Naive B cell (primary cell): ENCODE results near the gene HES3. TPM values are rescaled to one million over a fixed set of nuclear protein-coding genes. Genes with fewer than 3 reads are reported as not detected.
"Not testable (repeated sequence)": the region's sequence is repeated elsewhere in the genome, so short reads cannot be mapped to it uniquely, and the experiment has no call there.

Experiments
- ATAC-seq, 2 donors: fragments of 150-1000 bp; cut with Tn5 transposase; 2 replicates each; pipeline ENCODE4 v1.10.0; 2021; ENCODE audit warnings: low read depth in 2 of 2, mild to moderate bottlenecking in 2 of 2, moderate library complexity in 2 of 2
- DNase-seq: peaks from one replicate; pipeline ENCODE4 v3.0.0; 2022
- H3K27ac Mint-ChIP-seq, 6 donors: one replicate each; pipeline ENCODE4 v1.8.0; 2020 to 2022; ENCODE audit warnings: mild to moderate bottlenecking in 6 of 6, mixed read lengths in 6 of 6, moderate library complexity in 5 of 6, inconsistent platforms in 2 of 6
- H3K27me3 Mint-ChIP-seq, 3 donors: one replicate each; pipeline ENCODE4 v1.8.0; 2021 to 2022; ENCODE audit warnings: mixed read lengths in 3 of 3, mild to moderate bottlenecking in 1 of 3
- H3K36me3 Mint-ChIP-seq, 2 donors: one replicate each; pipeline ENCODE4 v1.8.0; 2020 to 2022; ENCODE audit warnings: mixed read lengths in 2 of 2, inconsistent platforms in 1 of 2, mild to moderate bottlenecking in 1 of 2
- H3K4me1 Mint-ChIP-seq, 3 donors: one replicate each; pipeline ENCODE4 v1.8.0; 2020 to 2022; ENCODE audit warnings: mixed read lengths in 3 of 3, inconsistent platforms in 1 of 3, mild to moderate bottlenecking in 1 of 3, moderate library complexity in 1 of 3
- H3K4me3 Mint-ChIP-seq, 8 donors: one replicate each; pipeline ENCODE4 v1.8.0; 2020 to 2022; ENCODE audit warnings: mild to moderate bottlenecking in 8 of 8, mixed read lengths in 8 of 8, moderate library complexity in 8 of 8, inconsistent platforms in 2 of 8
- H3K9me3 Mint-ChIP-seq, 7 donors: one replicate each; pipeline ENCODE4 v1.8.0; 2020 to 2022; ENCODE audit warnings: mixed read lengths in 7 of 7, mild to moderate bottlenecking in 5 of 7, inconsistent platforms in 2 of 7, moderate library complexity in 1 of 7
- polyA plus RNA-seq, 6 donors: library from polyadenylated mRNA; unstranded; fragments of 300-500 nt; fragmentation: Illumina TruSeq; gene quantifications; one replicate each; pipeline ENCODE4 v1.2.3, GENCODE V29; 2021; ENCODE audit warnings: low read depth in 6 of 6

Gene HES3
- polyA plus RNA-seq, 6 donors from 2014 or later = not detected

DNA sequence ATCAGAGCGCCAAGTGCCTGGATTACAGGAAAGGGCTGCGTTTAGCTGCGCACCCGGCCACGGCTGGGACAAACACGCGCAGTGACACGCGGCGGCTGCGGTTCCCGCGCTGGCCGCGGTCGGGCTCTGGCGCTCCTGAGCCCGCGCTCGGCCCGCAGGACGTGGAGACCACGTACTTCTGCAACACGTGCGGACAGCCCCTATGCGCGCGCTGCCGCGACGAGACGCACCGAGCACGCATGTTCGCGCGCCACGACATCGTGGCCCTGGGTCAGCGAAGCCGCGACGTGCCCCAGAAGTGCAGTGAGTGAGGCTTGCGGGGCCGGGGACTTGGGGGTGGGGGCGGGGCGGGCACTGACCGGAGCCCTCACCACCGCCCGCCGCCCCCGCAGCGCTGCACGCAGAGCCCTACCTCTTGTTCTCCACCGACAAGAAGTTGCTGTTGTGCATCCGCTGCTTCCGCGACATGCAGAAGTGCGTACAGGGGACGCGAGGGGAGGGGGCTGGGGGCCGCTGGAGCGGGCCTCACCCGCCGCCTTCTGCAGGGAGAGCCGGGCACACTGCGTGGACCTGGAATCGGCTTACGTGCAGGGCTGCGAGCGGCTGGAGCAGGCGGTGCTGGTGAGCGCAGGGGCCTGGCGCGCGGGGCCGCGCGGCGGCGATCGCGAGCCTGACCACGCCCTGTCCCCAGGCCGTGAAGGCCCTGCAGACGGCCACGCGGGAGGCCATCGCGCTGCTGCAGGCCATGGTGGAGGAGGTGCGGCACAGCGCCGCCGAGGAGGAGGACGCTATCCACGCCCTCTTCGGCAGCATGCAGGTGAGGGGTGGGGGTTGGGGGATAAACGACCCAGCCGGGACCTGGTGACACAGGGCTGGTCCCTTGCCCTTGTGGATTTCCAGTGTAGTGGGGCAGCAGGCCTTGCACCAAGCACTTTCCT is 35.0 kb upstream of the HES3 start:
- DNase-seq (no peak), ATAC-seq (peak; percentile 47 to 49)
- Mint-ChIP-seq H3K36me3 (no peaks in the 10 kb centered on the region), H3K27ac (no peak overlapping the region), H3K4me1 (peaks cover 0 to 29% (median 10%) of the 10 kb centered on the region in 3 donors), H3K9me3 (peaks cover 0 to 2% (median 0%) of the 10 kb centered on the region in 7 donors), H3K4me3 (peak overlapping the region; percentile 45 to 83 (median 69)), H3K27me3 (peaks cover 25 to 53% (median 25%) of the 10 kb centered on the region in 3 donors)

DNA sequence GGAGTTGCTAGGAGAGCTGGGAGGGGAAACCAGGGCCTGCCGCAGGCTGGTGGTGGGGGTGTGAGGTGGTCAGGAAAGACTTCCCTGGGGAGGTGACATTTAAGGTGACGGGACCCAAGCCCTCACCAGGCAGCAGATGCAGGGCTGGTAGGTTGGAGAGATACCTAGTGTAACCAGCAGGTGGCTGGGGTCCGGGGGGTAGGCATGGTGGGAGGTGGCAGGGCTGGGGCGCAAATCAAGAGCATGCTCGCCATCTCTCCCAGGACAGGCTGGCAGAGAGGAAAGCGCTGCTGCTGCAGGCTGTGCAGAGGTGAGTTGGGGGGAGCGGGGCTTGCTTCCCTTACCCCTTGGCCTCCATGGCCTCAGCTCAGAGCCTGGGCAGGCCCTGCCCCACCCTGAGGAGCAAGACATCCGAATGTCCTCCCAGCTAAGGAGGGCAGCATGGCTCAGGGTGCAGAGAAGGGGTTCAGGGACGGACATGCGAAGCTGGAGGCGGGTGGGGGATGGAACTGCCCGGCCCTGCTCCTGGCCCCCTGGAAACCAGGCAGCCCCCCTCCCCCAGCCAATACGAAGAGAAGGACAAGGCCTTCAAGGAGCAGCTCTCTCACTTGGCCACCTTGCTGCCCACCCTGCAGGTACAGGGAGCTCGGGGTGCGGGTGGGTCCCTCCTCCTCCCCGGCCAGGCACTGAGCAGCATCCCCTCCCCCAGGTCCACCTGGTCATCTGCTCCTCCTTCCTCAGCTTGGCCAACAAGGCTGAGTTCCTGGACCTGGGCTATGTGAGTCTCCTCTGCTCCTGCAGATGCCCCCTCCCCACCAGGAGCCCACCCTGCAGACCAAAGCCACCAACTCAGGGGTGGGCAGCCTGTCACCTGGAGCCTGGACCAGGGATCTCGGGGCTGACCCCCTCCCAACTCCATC is 34.1 kb upstream of the HES3 start:
- ATAC-seq = peak; percentile 25 to 27

GRCh38 chr1:6210591-6211355 is 33.2 kb upstream of the HES3 start:
- Mint-ChIP-seq H3K4me3 (peak overlapping the region in 2 of 8 donors; percentile 9 to 37), H3K9me3 (peaks cover 0 to 1% (median 0%) of the 10 kb centered on the region in 7 donors), H3K27me3 (peaks cover 17 to 65% (median 35%) of the 10 kb centered on the region in 3 donors), H3K27ac (no peak overlapping the region), H3K4me1 (peaks cover 0 to 26% (median 10%) of the 10 kb centered on the region in 3 donors), H3K36me3 (no peaks in the 10 kb centered on the region)
- no peak for ATAC-seq
- DNase-seq = no peak

More for the DNA sequence above, 34.1 kb upstream of the HES3 start:
- DNase-seq = no peak
- Mint-ChIP-seq H3K36me3 (no peaks in the 10 kb centered on the region), H3K27me3 (peaks cover 21 to 57% (median 26%) of the 10 kb centered on the region in 3 donors), H3K4me1 (peaks cover 0 to 26% (median 10%) of the 10 kb centered on the region in 3 donors), H3K4me3 (peak overlapping the region in 6 of 8 donors; percentile 42 to 83 (median 69)), H3K9me3 (peaks cover 0 to under 1% (median 0%) of the 10 kb centered on the region in 7 donors), H3K27ac (no peak overlapping the region)

DNA sequence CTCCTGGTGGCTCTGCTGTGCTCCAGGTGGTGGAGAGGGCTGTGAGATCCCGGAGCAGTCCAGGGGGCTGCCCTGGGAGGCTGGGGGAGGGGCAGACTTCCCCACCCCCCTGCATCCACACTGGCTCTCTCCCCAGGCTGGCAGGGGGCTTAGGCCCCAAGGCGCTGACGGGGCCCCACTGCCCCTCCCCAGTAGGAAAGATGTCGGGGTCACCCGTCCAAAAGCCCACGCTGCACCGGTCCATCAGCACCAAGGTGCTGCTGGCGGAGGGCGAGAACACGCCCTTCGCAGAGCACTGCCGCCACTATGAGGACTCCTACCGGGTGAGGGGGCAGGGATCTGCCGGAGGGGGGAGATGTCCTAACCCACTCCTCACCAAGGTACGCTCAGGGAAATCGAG is 32.2 kb upstream of the HES3 start:
- Mint-ChIP-seq H3K36me3 (no peaks in the 10 kb centered on the region), H3K4me1 (peaks cover 0 to 22% (median 10%) of the 10 kb centered on the region in 3 donors), H3K27ac (no peak overlapping the region), H3K27me3 (peaks cover 17 to 67% (median 35%) of the 10 kb centered on the region in 3 donors), H3K4me3 (no peak overlapping the region), H3K9me3 (peaks cover 0 to 1% (median 0%) of the 10 kb centered on the region in 7 donors)
- no peak for ATAC-seq
- DNase-seq = no peak

GRCh38 chr1:6212193-6212959 is 31.6 kb upstream of the HES3 start:
- H3K9me3 Mint-ChIP-seq = peaks cover 0 to 1% (median 0%) of the 10 kb centered on the region in 7 donors
- H3K27me3 Mint-ChIP-seq = peaks cover 17 to 68% (median 35%) of the 10 kb centered on the region in 3 donors
- H3K4me3 Mint-ChIP-seq = peak overlapping the region in 3 of 8 donors; percentile 47 to 71 (median 48)
- DNase-seq = no peak
- H3K36me3 Mint-ChIP-seq = no peaks in the 10 kb centered on the region
- H3K4me1 Mint-ChIP-seq = peaks cover 0 to 19% (median 10%) of the 10 kb centered on the region in 3 donors
- H3K27ac Mint-ChIP-seq = no peak overlapping the region
- ATAC-seq = no peak

DNA sequence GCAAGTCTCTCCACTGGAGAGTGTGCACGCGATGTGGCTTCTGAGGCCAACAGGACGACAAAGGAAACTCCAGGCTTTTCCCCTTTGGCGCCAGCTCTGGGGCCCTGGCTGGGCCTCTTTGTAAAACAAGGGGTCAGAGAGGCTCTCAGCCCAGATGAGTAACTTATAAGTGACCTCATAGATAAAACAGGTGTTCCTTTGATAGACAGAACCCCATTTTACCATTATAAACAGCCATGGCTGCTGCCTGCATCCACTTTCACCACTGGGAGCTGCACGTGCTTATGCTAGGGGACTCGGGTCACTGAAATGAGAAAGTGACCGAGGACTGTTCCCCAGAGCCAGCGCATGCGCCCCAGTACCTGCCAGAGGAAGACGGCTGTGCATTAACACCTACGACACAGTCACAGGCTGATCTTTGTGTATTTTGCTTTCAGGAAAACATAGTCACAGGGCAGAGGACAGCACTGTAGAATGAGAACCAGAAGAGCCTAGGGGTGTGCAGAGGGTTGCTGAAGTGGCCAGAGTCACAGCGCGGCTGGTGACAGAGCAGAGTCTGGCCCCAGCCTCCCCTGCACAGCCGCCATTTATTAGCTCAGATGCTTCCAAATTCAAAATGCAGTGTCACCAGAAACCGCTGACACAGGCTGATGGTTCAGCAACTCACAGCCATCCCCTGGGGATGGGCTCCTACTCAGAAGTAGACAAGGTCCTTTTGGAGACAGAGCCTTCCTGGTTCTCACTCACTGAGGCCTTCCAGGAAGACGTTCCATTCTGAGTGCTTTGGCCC is 25.4 kb upstream of the HES3 start:
- ATAC-seq (no peak), DNase-seq (no peak)
- H3K36me3 Mint-ChIP-seq = no peaks in the 10 kb centered on the region
- peaks cover 0 to 4% (median under 1%) of the 10 kb centered on the region in 3 donors for H3K4me1 Mint-ChIP-seq
- H3K27ac Mint-ChIP-seq = no peak overlapping the region
- H3K9me3 Mint-ChIP-seq = peaks cover 0 to 1% (median 0%) of the 10 kb centered on the region in 7 donors
- H3K27me3 Mint-ChIP-seq = peaks cover 4 to 30% (median 25%) of the 10 kb centered on the region in 3 donors
- no peak overlapping the region for H3K4me3 Mint-ChIP-seq

DNA sequence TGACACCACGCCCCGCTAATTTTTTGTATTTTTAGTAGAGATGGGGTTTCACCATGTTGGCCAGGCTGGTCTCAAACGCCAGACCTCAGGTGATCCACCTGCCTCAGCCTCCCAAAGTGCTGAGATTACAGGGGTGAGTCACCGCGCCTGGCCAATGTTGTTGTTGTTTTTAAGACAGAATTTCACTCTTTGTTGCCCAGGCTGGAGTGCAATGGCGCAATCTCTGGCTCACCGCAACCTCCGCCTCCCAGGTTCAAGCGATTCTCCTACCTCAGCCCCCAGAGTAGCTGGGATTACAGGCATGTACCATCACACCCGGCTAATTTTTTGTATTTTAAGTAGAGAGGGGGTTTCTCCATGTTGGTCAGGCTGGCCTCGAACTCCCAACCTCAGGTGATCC is 24.3 kb upstream of the HES3 start:
- not testable (repeated sequence) for ATAC-seq, H3K9me3 Mint-ChIP-seq, H3K4me3 Mint-ChIP-seq, DNase-seq, H3K4me1 Mint-ChIP-seq, H3K27ac Mint-ChIP-seq, H3K36me3 Mint-ChIP-seq
- H3K27me3 Mint-ChIP-seq = peaks cover 4 to 29% (median 25%) of the 10 kb centered on the region in 3 donors

DNA sequence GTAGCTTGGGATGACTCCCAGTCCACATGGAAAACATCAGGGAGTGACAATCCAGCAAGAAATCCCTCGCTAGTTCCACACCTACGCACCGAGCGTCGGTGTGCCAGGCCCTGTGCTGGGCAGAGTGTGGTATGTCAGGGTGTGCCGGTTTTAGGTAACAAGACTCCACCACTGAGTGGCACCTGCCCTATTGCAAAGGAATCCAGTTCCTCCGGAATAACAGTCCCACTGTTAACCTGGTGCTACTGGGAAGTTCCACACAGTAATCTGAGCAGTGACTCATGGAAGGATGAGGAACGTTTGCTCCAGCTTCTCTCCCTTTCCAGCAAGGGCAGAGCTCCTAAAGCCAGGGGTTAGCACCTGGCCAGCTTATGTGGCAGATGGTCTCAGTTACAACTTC is 23.7 kb upstream of the HES3 start:
- no peaks in the 10 kb centered on the region for H3K9me3 Mint-ChIP-seq
- no peak overlapping the region for H3K27ac Mint-ChIP-seq
- H3K4me1 Mint-ChIP-seq = peaks cover 0 to 4% (median 0%) of the 10 kb centered on the region in 3 donors
- H3K36me3 Mint-ChIP-seq = no peaks in the 10 kb centered on the region
- no peak for ATAC-seq
- DNase-seq = no peak
- peak overlapping the region in 1 of 8 donors; percentile 4 for H3K4me3 Mint-ChIP-seq
- peaks cover 4 to 23% (median 20%) of the 10 kb centered on the region in 3 donors for H3K27me3 Mint-ChIP-seq

GRCh38 chr1:6221210-6221784 is 22.7 kb upstream of the HES3 start:
- ATAC-seq (no peak), DNase-seq (no peak)
- peaks cover 0 to 4% (median 0%) of the 10 kb centered on the region in 3 donors for H3K4me1 Mint-ChIP-seq
- peaks cover 4 to 13% (median 12%) of the 10 kb centered on the region in 3 donors for H3K27me3 Mint-ChIP-seq
- H3K9me3 Mint-ChIP-seq = no peaks in the 10 kb centered on the region
- H3K27ac Mint-ChIP-seq = no peak overlapping the region
- H3K4me3 Mint-ChIP-seq = no peak overlapping the region
- H3K36me3 Mint-ChIP-seq = peaks cover 0 to 1% of the 10 kb centered on the region in 2 donors

- ATAC-seq = no peak
- Mint-ChIP-seq H3K27me3 (peaks cover 0 to 5% (median 4%) of the 10 kb centered on the region in 3 donors), H3K4me1 (peaks cover 0 to 4% (median 0%) of the 10 kb centered on the region in 3 donors), H3K9me3 (no peaks in the 10 kb centered on the region), H3K4me3 (no peak overlapping the region), H3K27ac (no peak overlapping the region), H3K36me3 (peaks cover 0 to 11% of the 10 kb centered on the region in 2 donors)
- DNase-seq = no peak
These were observed 21.3 kb upstream of the HES3 start for GRCh38 chr1:6222636-6223035.

DNA sequence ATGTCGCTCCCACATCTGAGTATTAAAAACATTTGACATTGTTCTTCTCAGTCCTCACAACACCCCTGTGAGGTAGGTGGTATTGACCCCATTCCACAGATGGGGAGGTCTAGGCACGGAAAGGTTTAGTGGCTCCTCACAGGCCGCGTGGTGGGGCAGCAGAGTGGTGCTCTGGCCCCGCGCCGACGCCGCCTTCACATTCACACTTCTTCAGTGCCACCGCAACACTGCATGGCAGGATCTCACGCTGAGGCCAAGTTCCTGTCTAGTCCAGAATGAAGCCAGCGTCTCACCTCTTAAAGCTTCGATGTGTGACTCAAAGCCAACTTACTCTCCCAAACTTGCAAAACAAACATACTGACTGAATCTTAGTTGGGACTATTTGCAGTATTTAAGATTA is 20.4 kb upstream of the HES3 start:
- DNase-seq (no peak), ATAC-seq (no peak)
- Mint-ChIP-seq H3K27ac (peak overlapping the region in 1 of 6 donors; percentile 4), H3K4me3 (no peak overlapping the region), H3K27me3 (no peaks in the 10 kb centered on the region), H3K4me1 (no peaks in the 10 kb centered on the region), H3K9me3 (no peaks in the 10 kb centered on the region), H3K36me3 (peaks cover 0 to 11% of the 10 kb centered on the region in 2 donors)
